Heart left ventricle (tissue), 16 donors: Measurements from ENCODE around the gene PPT2. TPM values are rescaled to one million over a fixed set of nuclear protein-coding genes. Genes with fewer than 3 reads are reported as not detected.
"Not testable (repeated sequence)": the region's sequence is repeated elsewhere in the genome, so short reads cannot be mapped to it uniquely, and the experiment has no call there.

Source experiments
- ATAC-seq, 4 donors: fragments of 200-7000 bp; cut with Tn5 transposase; one replicate each; pipeline ENCODE4 v1.9.1; 2020 to 2022; ENCODE audit warnings: moderate library complexity in 4 of 4, mild to moderate bottlenecking in 3 of 4, moderate number of reproducible peaks in 1 of 4
- DNase-seq, 5 donors: peaks; one replicate each; pipeline ENCODE4 v3.0.0-alpha.2; 2020
- H3K27ac ChIP-seq, 12 donors: fragments of 200-600 bp; sonication (generic) in 4 of 12; one replicate each; pipeline versions ENCODE4 v1.5.0 to v1.8.0; 2016 to 2022; ENCODE audit warnings: mild to moderate bottlenecking in 2 of 12
- H3K27me3 ChIP-seq, 9 donors: fragments of 200-600 bp; sonication (generic) in 2 of 9; one replicate each; pipeline versions ENCODE4 v1.5.1 to v1.8.0; 2016 to 2022; ENCODE audit warnings: mild to moderate bottlenecking in 3 of 9
- H3K36me3 ChIP-seq, 9 donors: fragments of 200-600 bp; sonication (generic) in 2 of 9; one replicate each; pipeline versions ENCODE4 v1.5.0 to v1.8.0; 2018 to 2022; ENCODE audit warnings: mild to moderate bottlenecking in 2 of 9
- H3K4me1 ChIP-seq, 12 donors: fragments of 200-600 bp; sonication (generic) in 4 of 12; one replicate each; pipeline versions ENCODE4 v1.5.0 to v1.8.0; 2016 to 2022; ENCODE audit warnings: mild to moderate bottlenecking in 3 of 12
- H3K4me3 ChIP-seq, 12 donors: fragments of 200-600 bp; sonication (generic) in 4 of 12; one replicate each; pipeline versions ENCODE4 v1.5.0 to v1.8.0; 2017 to 2022; ENCODE audit warnings: mild to moderate bottlenecking in 9 of 12, moderate library complexity in 4 of 12
- H3K9me3 ChIP-seq, 12 donors: fragments of 200-600 bp; sonication (generic) in 4 of 12; one replicate each; pipeline versions ENCODE4 v1.5.0 to v1.8.0; 2016 to 2022; ENCODE audit warnings: mild to moderate bottlenecking in 1 of 12
- POLR2A ChIP-seq, 2 donors: fragments of 450-650 bp; IDR thresholded peaks; one replicate each; pipeline ENCODE4 v1.6.1; 2017; ENCODE audit warnings: antibody characterized with exemption in 2 of 2, mild to moderate bottlenecking in 2 of 2, moderate library complexity in 2 of 2
- WGBS, 4 donors: extraction: QIAGEN DNeasy Blood & Tissue Kit in 2 of 4; methylation state at CpG; one replicate each; pipeline versions ENCODE4 v1.1.5 to v1.1.7; 2013 to 2018; 5-methylcytosine and 5-hydroxymethylcytosine counted together
- intact Hi-C, 10 donors: fragments of 100-400 bp; cut with DNase I; formaldehyde crosslinking; loops; one replicate each; pipeline versions ENCODE4 v1.11.1 to v1.14.2; 2022
- polyA plus RNA-seq, 2 donors: library from polyadenylated mRNA; stranded (reverse); fragments of 200-250 nt; gene quantifications; one replicate each; pipeline ENCODE4 v1.2.3, GENCODE V29; 2013
- total RNA-seq, 9 donors: library from RNA; depleted of rRNA in 2 of 9; stranded (reverse); fragments of >200 nt in 2 of 9; fragmentation: NEBNext Ultra II Directional in 3 of 9; extraction: Animal tissue kit (Norgen Biotek cat#: 25700) in 3 of 9; gene quantifications; one replicate each; pipeline versions ENCODE4 v1.1.0 to v1.2.4, GENCODE V29; 2016 to 2023
- TF ChIP-seq, protein P1 (sequence below), 12 donors: fragments of 200-600 bp; sonication (generic) in 4 of 12; IDR thresholded peaks; one replicate each; pipeline versions ENCODE4 v1.5.0 to v1.8.0; 2018 to 2022; ENCODE audit warnings: antibody characterized with exemption in 12 of 12, mild to moderate bottlenecking in 5 of 12
- donor health status: ischemic (EF 13 %, LVEDD 7.1; RV severe dilation, severe dysfunction).
- donor health status: healthy with polysubstance abuse.
- donor health status: DM: no; HTN: yes; CAD: no.
- donor health status: DM: no; HTN: no; CAD: no.
- donor health status: ischemic (EF 25% LVEDD 6.9; RV normal size, moderate dysfunction).
- donor health status: ischemic (EF 25% LVEDD 5.7; RV mildly dilated, moderate dysfunction).
- donor health status: healthy.
- donor health status: DM: yes; HTN: yes; CAD: no.
- donor health status: ischemic (EF 35%, LVEDD 5.7; RV mildly dilated, moderate dysfunction).
- donor health status: nonischemic (EF 11% LVEDD 7.7; RV severe dilation, severe dysfunction).
- donor health status: DM: yes; HTN: yes; CAD: no.
- donor health status: PGD.
- donor health status: ischemic (EF 29% LVEDD 5.4; RV normal size, mild dysfunction).
- donor health status: nonischemic (EF 23%, LVEDD 6.1; RV moderate dilation, normal function).

Gene PPT2
- total and polyA plus RNA-seq, 11 donors: 13.1 to 34.0 (median 21.6) TPM

- no peaks in the 10 kb centered on the region for H3K9me3 ChIP-seq
- DNase-seq (no peak), ATAC-seq (no peak)
- no peak overlapping the region for H3K27ac ChIP-seq
- H3K4me3 ChIP-seq: no peak overlapping the region
- no peaks in the 10 kb centered on the region for H3K27me3 ChIP-seq
- peaks cover 0 to 67% (median 27%) of the 10 kb centered on the region in 9 donors for H3K36me3 ChIP-seq
- no peaks in the 10 kb centered on the region for H3K4me1 ChIP-seq
- intact Hi-C loops: no loop called here
- TF ChIP-seq, protein P1, sequence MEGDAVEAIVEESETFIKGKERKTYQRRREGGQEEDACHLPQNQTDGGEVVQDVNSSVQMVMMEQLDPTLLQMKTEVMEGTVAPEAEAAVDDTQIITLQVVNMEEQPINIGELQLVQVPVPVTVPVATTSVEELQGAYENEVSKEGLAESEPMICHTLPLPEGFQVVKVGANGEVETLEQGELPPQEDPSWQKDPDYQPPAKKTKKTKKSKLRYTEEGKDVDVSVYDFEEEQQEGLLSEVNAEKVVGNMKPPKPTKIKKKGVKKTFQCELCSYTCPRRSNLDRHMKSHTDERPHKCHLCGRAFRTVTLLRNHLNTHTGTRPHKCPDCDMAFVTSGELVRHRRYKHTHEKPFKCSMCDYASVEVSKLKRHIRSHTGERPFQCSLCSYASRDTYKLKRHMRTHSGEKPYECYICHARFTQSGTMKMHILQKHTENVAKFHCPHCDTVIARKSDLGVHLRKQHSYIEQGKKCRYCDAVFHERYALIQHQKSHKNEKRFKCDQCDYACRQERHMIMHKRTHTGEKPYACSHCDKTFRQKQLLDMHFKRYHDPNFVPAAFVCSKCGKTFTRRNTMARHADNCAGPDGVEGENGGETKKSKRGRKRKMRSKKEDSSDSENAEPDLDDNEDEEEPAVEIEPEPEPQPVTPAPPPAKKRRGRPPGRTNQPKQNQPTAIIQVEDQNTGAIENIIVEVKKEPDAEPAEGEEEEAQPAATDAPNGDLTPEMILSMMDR (IDR thresholded peaks at IDR 0.05): no peak
- TF ChIP-seq POLR2A (IDR thresholded peaks at IDR 0.05): no peak
- WGBS, 4 donors: 78 to 91% (median 82%) methylated on average over 6 to 9 of the region's 9 CpGs
Observed at GRCh38 chr6:32203426-32204267, 49.7 kb downstream of the PPT2 start.

DNA sequence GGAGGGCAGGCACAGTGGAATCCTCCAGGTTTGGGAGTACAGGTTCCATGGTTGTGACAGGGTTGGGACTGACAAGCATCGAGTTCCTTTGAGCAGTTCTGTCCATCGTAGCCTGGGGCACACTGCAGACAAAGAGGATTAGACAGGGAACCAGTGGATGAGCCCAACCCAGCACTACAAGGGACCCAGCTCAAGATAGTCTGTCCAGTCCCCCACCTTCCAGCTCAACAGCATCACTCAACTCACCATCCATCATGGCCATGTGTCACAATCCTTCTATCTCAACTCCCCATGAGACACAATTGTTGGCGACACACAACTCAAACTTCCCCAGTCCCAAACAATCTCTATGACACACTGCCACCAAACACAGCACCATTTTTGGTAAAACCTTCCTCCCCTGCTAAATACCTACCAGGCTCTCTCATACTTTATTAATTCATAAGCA is 50.4 kb downstream of the PPT2 start:
- ATAC-seq: no peak
- Histone ChIP-seq H3K36me3 (peaks cover 0 to 69% (median 27%) of the 10 kb centered on the region in 9 donors), H3K27me3 (no peaks in the 10 kb centered on the region), H3K9me3 (no peaks in the 10 kb centered on the region), H3K4me3 (no peak overlapping the region), H3K27ac (no peak overlapping the region), H3K4me1 (no peaks in the 10 kb centered on the region)
- 81 to 87% (median 85%) methylated on average over 3 of the region's 3 CpGs for WGBS, 4 donors
- TF ChIP-seq POLR2A (IDR thresholded peaks at IDR 0.05): no peak
- TF ChIP-seq, protein P1 (IDR thresholded peaks at IDR 0.05): no peak
- no peak for DNase-seq
- intact Hi-C loops: no loop called here

DNA sequence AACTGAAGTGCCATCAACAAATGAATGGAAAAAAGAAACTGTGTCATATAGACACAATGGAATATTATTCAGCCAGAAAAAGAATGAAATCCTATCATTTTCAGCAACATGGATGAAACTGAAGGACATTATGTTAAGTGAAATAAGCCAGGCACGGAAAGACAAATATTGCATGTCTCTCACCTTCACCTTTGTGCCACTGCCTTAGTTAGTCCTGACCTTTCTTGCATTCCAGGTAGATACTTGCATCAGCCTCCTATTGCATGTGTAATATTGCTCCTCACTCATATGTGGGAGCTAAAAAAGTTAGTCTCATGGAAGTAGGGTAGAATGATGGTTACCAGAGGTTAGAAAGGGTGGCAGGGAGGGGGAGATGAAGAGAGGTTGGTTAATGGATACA is 55.1 kb downstream of the PPT2 start:
- Histone ChIP-seq H3K36me3 (peaks cover 0 to 50% (median 8%) of the 10 kb centered on the region in 9 donors), H3K27me3 (no peaks in the 10 kb centered on the region), H3K4me1 (no peaks in the 10 kb centered on the region), H3K9me3 (no peaks in the 10 kb centered on the region), H3K4me3 (no peak overlapping the region), H3K27ac (no peak overlapping the region)
- ATAC-seq (no peak), DNase-seq (no peak)
- intact Hi-C loops: no loop called here
- 79 to 93% (median 85%) methylated on average over 1 of the region's 1 CpG for WGBS, 4 donors
- no peak for TF ChIP-seq POLR2A (IDR thresholded peaks at IDR 0.05)

- Histone ChIP-seq H3K4me1 (no peaks in the 10 kb centered on the region), H3K4me3 (no peak overlapping the region), H3K27ac (no peak overlapping the region), H3K9me3 (no peaks in the 10 kb centered on the region), H3K36me3 (peaks cover 0 to 50% (median 4%) of the 10 kb centered on the region in 9 donors), H3K27me3 (no peaks in the 10 kb centered on the region)
- intact Hi-C loops: no loop called here
- DNase-seq: no peak
- TF ChIP-seq, protein P1 (IDR thresholded peaks at IDR 0.05): no peak
- no peak for TF ChIP-seq POLR2A (IDR thresholded peaks at IDR 0.05)
- WGBS, 4 donors: 85 to 90% (median 88%) methylated on average over 5 of the region's 5 CpGs
- ATAC-seq: no peak
Observed at GRCh38 chr6:32210191-32210601, 56.3 kb downstream of the PPT2 start.

DNA sequence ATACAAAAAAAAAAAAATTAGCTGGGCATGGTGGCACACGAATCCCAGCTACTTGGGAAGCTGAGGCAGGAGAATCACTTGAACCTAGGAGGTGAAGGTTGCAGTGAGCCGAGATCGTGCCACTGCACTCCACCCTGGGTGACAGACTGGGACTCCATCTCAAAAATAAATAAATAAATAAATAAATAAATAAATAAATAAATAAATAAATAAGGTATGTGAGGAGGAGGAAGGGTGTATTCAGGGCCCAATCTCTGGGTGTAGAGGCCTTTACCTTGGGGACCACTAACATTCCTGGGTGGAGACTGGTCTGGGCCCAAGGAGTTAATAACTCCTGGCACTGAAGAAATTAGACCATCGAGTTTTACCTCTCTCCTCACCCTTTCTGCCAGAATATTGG is 57.5 kb downstream of the PPT2 start:
- DNase-seq, H3K9me3 ChIP-seq, H3K4me1 ChIP-seq, H3K27ac ChIP-seq, H3K4me3 ChIP-seq, H3K27me3 ChIP-seq, intact Hi-C loops, ATAC-seq: not testable (repeated sequence)
- peaks cover 0 to 57% (median 4%) of the 10 kb centered on the region in 9 donors for H3K36me3 ChIP-seq
- 85 to 90% (median 88%) methylated on average over 4 of the region's 4 CpGs for WGBS, 4 donors
